AG04449 (cell line): ENCODE measurements around the gene REV3L.
"Not testable (repeated sequence)": the region's sequence is repeated elsewhere in the genome, so short reads cannot be mapped to it uniquely, and the experiment has no call there.

Experiments
- CTCF ChIA-PET: fragments of 350-600 bp; formaldehyde crosslinking; extraction: SDS; loops from one replicate; lab custom pipeline; 2021; ENCODE audit warnings: antibody characterized with exemption; lab: Yijun Ruan, JAX
- POLR2A ChIA-PET: fragments of 400-600, 350-600 bp; formaldehyde crosslinking; extraction: SDS; loops from one replicate; lab custom pipeline; 2020; ENCODE audit warnings: antibody characterized with exemption, inconsistent platforms; lab: Yijun Ruan, JAX
- DNase-seq: peaks from one replicate; pipeline ENCODE4 v3.0.0-alpha.2; 2010; ENCODE audit warnings: low read depth, low spot score
- H3K4me3 ChIP-seq: 2 replicates; pipeline ENCODE4 v1.5.1; 2011; ENCODE audit warnings: low read depth, mild to moderate bottlenecking, control low read depth, low read length
- CTCF ChIP-seq: IDR thresholded peaks from one replicate; pipeline ENCODE4 v1.5.1; 2011; ENCODE audit warnings: mild to moderate bottlenecking, moderate library complexity, low read length, control low read depth, inconsistent platforms; ENCODE audit not compliant: insufficient read depth; ENCODE audit errors: missing control alignments

REV3L gene

GRCh38 chr6:111259089-111259831 is 223.8 kb downstream of the REV3L start:
- ChIA-PET CTCF (interaction anchor here (0.6 to 2.3 kb wide), 50 partner anchors 9 to 905 kb away, joined by 3 to 20 read pairs (median 4); no protein-coding TSS in a partner anchor), POLR2A (interaction anchor here (0.5 to 1.2 kb wide), 5 partner anchors 9 to 219 kb away, joined by 3 to 7 read pairs (median 3); no protein-coding TSS in a partner anchor)
- TF ChIP-seq CTCF, result peak; percentile 87
- peak; percentile 94 for DNase-seq
- peak overlapping the region; percentile 85 for H3K4me3 ChIP-seq

DNA sequence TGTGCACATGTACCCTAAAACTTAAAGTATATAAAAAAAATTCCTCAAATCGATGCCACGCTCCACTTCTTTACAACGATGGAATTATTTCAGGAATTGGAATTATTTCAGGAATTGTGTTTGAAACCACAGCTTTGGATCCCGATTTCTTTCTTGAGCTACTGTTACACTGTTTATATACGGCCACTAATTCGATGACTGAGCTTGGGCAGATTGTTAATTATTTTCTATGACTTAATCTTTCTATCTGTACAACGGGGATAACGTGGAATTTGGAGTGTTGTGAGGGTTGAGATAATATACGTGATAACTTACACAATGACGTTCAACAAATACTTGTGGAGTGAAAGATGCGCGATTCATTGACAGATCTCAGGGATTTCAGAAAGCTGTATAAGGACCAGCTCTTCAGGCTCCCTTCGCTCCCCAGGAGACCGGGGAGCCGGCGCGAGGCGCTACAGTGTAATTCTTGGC is 224.4 kb downstream of the REV3L start:
- DNase-seq, result no peak
- no peak for TF ChIP-seq CTCF
- peak overlapping the region; percentile 31 for H3K4me3 ChIP-seq
- ChIA-PET POLR2A (interaction anchor here (0.5 to 1.2 kb wide), 5 partner anchors 9 to 220 kb away, joined by 3 to 7 read pairs (median 3); no protein-coding TSS in a partner anchor), CTCF (interaction anchor here (0.6 to 2.3 kb wide), 48 partner anchors 8 to 905 kb away, joined by 3 to 20 read pairs (median 4); no protein-coding TSS in a partner anchor)

DNA sequence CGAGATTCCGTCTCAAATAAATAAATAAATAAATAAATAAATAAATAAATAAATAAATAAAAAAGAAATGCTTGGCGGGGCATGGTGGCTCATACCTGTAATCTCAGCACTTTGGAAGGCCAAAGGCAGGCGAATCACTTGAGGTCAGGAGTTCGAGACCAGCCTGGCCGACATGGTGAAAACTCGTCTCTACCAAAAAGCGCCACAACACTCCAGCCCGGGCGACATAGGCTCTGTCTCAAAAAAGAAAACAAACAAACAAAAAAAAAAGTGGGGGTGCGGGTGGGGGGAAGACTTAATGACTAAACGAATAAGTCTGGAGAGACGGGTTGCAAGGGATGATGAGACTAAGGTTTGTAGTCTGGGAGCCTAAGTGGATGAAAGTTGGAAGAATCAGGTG is 225.0 kb downstream of the REV3L start:
- no peak overlapping the region for H3K4me3 ChIP-seq
- no peak for TF ChIP-seq CTCF
- no peak for DNase-seq
- CTCF ChIA-PET, result interaction anchor here (0.9 to 2.3 kb wide), 23 partner anchors 8 to 787 kb away, joined by 3 to 20 read pairs (median 6); no protein-coding TSS in a partner anchor
- POLR2A ChIA-PET, result no interaction called here

DNA sequence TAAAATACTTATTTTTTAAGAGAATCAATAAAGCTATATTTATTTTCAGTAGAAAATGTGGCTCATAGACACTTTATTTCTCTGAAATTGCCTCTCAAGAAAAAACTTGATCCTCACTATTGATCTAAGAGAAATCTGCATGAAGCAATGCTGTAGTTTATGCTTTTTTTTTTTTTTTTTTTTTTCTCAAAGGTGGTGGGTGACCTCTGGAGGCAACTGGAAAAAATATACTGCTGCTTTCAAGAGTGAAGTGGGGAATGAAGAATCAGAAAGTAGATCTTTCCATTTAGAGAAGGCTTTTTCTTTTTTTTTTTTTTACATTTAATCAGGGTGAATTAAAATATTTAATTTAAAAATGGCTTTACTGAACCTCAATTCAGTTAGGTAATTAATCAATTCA is 226.4 kb downstream of the REV3L start:
- TF ChIP-seq CTCF, result no peak
- DNase-seq, result no peak
- ChIA-PET POLR2A (no interaction called here), CTCF (interaction anchor here (0.6 to 1.9 kb wide), 12 partner anchors 12 to 784 kb away, joined by 3 to 12 read pairs (median 3); no protein-coding TSS in a partner anchor)
- H3K4me3 ChIP-seq, result no peak overlapping the region

- H3K4me3 ChIP-seq, POLR2A ChIA-PET, DNase-seq: not testable (repeated sequence)
- CTCF ChIA-PET, result interaction anchor here (0.6 to 1.9 kb wide), 8 partner anchors 11 to 725 kb away, joined by 3 to 12 read pairs (median 4); no protein-coding TSS in a partner anchor
These were observed 227.2 kb downstream of the REV3L start for GRCh38 chr6:111255838-111256237.

DNA sequence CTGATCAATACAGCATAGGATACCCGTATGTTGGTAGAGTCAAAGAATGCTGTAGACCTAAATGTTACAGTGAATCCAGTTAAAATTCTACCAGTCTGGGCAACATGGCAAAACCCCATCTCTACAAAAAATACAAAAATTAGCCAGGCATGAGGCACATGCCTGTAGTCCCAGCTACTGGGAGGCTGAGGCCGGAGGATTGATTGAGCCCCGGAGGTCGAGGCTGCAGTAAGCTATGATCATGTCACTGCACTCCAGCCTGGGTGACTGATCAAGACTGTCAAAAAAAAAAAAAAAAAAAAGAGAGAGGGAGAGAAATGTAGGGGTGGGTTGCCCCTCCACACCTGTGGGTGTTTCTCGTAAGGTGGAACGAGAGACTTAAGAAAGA is 228.2 kb downstream of the REV3L start:
- no peak for DNase-seq
- POLR2A ChIA-PET, result no interaction called here
- TF ChIP-seq CTCF, result no peak
- CTCF ChIA-PET, result no interaction called here
- no peak overlapping the region for H3K4me3 ChIP-seq
